ENCODE measurements around the gene MOAP1. TPM values are rescaled to one million over a fixed set of nuclear protein-coding genes. Genes with fewer than 3 reads are reported as not detected.

The MOAP1 gene
- total and polyA plus RNA-seq, 4 donors, result 7.8 to 13.2 (median 11.7) TPM

GRCh38 chr14:93133464-93133863 lies 51.2 kb downstream of the MOAP1 start:
- H3K36me3 ChIP-seq (ENCODE audit: control insufficient read depth in 4 of 4, insufficient read depth in 3 of 4, low read depth in 1 of 4, low read length in 3 of 4), result no peaks in the 10 kb centered on the region
- no peaks in the 10 kb centered on the region for H3K9me3 ChIP-seq (ENCODE audit: control insufficient read depth in 4 of 4, low read length in 3 of 4)
- DNase-seq (ENCODE audit: low spot score), result no peak
- H3K27ac ChIP-seq (ENCODE audit: low read depth in 1 of 2, low read length in 2 of 2), result peak overlapping the region in 1 of 2 donors; percentile 34
- H3K4me1 ChIP-seq (ENCODE audit: control insufficient read depth in 4 of 4, insufficient read depth in 4 of 4, low read length in 3 of 4), result peaks cover 14 to 62% (median 47%) of the 10 kb centered on the region in 4 donors
- 34% methylated on average over 8 of the region's 8 CpGs for WGBS
- H3K27me3 ChIP-seq (ENCODE audit: control insufficient read depth in 4 of 4, insufficient read depth in 4 of 4, low read length in 3 of 4), result no peaks in the 10 kb centered on the region
- H3K4me3 ChIP-seq (ENCODE audit: low read depth in 1 of 3, low read length in 3 of 3), result no peak overlapping the region
- peak; percentile 10 to 72 for TF ChIP-seq RXRA (IDR thresholded peaks at IDR 0.05)
- peak; percentile 27 for TF ChIP-seq SP1 (IDR thresholded peaks at IDR 0.05)
- peak; percentile 6 to 43 for TF ChIP-seq HNF4A (conservative IDR thresholded peaks at IDR 0.05)
- TF ChIP-seq, protein P1, sequence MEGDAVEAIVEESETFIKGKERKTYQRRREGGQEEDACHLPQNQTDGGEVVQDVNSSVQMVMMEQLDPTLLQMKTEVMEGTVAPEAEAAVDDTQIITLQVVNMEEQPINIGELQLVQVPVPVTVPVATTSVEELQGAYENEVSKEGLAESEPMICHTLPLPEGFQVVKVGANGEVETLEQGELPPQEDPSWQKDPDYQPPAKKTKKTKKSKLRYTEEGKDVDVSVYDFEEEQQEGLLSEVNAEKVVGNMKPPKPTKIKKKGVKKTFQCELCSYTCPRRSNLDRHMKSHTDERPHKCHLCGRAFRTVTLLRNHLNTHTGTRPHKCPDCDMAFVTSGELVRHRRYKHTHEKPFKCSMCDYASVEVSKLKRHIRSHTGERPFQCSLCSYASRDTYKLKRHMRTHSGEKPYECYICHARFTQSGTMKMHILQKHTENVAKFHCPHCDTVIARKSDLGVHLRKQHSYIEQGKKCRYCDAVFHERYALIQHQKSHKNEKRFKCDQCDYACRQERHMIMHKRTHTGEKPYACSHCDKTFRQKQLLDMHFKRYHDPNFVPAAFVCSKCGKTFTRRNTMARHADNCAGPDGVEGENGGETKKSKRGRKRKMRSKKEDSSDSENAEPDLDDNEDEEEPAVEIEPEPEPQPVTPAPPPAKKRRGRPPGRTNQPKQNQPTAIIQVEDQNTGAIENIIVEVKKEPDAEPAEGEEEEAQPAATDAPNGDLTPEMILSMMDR (IDR thresholded peaks at IDR 0.05; ENCODE audit: low read depth, low read length, missing input control), result no peak
- peak; percentile 33 for TF ChIP-seq YY1 (IDR thresholded peaks at IDR 0.05)
- peak in 1 of 2 donors; percentile 7 for TF ChIP-seq RAD21 (IDR thresholded peaks at IDR 0.05)
- peak; percentile 9 for TF ChIP-seq FOXA2 (IDR thresholded peaks at IDR 0.05)
- TF ChIP-seq JUND (IDR thresholded peaks at IDR 0.05), result no peak
- no peak overlapping the region for H3K9ac ChIP-seq (ENCODE audit: low read depth in 1 of 2, low read length in 2 of 2)

DNA sequence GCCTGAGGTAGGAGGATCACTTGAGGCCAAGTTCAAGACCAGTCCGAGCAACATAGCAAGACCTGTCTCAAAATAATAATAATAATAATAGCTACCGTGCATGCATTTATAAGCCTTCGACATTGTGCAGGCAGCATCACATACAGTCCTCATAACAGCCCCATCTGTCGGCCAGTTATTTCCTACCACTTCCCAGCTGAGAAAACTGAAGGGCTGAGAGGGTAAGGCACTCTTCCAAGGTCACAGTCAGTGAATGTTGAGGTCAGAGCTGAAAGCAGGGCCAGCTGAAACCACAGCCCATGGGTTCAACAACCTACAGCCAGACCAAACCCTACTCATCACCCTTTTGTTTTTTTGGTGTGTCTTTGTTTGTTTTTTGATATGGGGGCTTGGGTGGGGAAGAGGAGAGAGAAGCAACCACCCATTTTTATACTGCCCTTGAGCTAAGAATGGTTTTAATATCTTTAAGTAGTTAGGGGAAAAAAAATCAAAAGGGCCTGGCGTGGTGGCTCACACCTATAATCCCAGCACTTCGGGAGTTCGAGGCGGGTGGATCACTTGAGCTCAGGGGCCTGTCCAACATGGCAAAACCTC lies 52.1 kb downstream of the MOAP1 start:
- Histone ChIP-seq H3K9ac (ENCODE audit: low read depth in 1 of 2, low read length in 2 of 2) (no peak overlapping the region), H3K4me3 (ENCODE audit: low read depth in 1 of 3, low read length in 3 of 3) (no peak overlapping the region), H3K27me3 (ENCODE audit: control insufficient read depth in 4 of 4, insufficient read depth in 4 of 4, low read length in 3 of 4) (no peaks in the 10 kb centered on the region), H3K4me1 (ENCODE audit: control insufficient read depth in 4 of 4, insufficient read depth in 4 of 4, low read length in 3 of 4) (peaks cover 9 to 55% (median 40%) of the 10 kb centered on the region in 4 donors), H3K27ac (ENCODE audit: low read depth in 1 of 2, low read length in 2 of 2) (peak overlapping the region; percentile 53 to 68), H3K36me3 (ENCODE audit: control insufficient read depth in 4 of 4, insufficient read depth in 3 of 4, low read depth in 1 of 4, low read length in 3 of 4) (no peaks in the 10 kb centered on the region), H3K9me3 (ENCODE audit: control insufficient read depth in 4 of 4, low read length in 3 of 4) (no peaks in the 10 kb centered on the region)
- WGBS, result 49% methylated on average over 8 of the region's 8 CpGs
- TF ChIP-seq SP1 (IDR thresholded peaks at IDR 0.05) (peak; percentile 86), ZBTB33 (IDR thresholded peaks at IDR 0.05) (peak; percentile 11), JUND (IDR thresholded peaks at IDR 0.05) (peak; percentile 31 to 59), YY1 (IDR thresholded peaks at IDR 0.05) (no peak), HNF4A (conservative IDR thresholded peaks at IDR 0.05) (peak; percentile 66 to 80), TAF1 (conservative IDR thresholded peaks at IDR 0.05) (no peak), FOXA1 (IDR thresholded peaks at IDR 0.05) (no peak), EGR1 (IDR thresholded peaks at IDR 0.05; ENCODE audit: low read depth in 2 of 2) (no peak), RAD21 (IDR thresholded peaks at IDR 0.05) (peak; percentile 81 to 83), RXRA (IDR thresholded peaks at IDR 0.05) (peak; percentile 96 to 98), HNF4G (IDR thresholded peaks at IDR 0.05) (peak; percentile 43), FOXA2 (IDR thresholded peaks at IDR 0.05) (peak; percentile 37), NR2F2 (IDR thresholded peaks at IDR 0.05) (peak; percentile 96)
- TF ChIP-seq, protein P2, sequence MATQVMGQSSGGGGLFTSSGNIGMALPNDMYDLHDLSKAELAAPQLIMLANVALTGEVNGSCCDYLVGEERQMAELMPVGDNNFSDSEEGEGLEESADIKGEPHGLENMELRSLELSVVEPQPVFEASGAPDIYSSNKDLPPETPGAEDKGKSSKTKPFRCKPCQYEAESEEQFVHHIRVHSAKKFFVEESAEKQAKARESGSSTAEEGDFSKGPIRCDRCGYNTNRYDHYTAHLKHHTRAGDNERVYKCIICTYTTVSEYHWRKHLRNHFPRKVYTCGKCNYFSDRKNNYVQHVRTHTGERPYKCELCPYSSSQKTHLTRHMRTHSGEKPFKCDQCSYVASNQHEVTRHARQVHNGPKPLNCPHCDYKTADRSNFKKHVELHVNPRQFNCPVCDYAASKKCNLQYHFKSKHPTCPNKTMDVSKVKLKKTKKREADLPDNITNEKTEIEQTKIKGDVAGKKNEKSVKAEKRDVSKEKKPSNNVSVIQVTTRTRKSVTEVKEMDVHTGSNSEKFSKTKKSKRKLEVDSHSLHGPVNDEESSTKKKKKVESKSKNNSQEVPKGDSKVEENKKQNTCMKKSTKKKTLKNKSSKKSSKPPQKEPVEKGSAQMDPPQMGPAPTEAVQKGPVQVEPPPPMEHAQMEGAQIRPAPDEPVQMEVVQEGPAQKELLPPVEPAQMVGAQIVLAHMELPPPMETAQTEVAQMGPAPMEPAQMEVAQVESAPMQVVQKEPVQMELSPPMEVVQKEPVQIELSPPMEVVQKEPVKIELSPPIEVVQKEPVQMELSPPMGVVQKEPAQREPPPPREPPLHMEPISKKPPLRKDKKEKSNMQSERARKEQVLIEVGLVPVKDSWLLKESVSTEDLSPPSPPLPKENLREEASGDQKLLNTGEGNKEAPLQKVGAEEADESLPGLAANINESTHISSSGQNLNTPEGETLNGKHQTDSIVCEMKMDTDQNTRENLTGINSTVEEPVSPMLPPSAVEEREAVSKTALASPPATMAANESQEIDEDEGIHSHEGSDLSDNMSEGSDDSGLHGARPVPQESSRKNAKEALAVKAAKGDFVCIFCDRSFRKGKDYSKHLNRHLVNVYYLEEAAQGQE (IDR thresholded peaks at IDR 0.05), result peak; percentile 64
- TF ChIP-seq, protein P1 (IDR thresholded peaks at IDR 0.05; ENCODE audit: low read depth, low read length, missing input control), result peak; percentile 63
- TF ChIP-seq, protein P3, sequence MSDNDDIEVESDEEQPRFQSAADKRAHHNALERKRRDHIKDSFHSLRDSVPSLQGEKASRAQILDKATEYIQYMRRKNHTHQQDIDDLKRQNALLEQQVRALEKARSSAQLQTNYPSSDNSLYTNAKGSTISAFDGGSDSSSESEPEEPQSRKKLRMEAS (IDR thresholded peaks at IDR 0.05), result peak; percentile 40
- DNase-seq (ENCODE audit: low spot score), result peak; percentile 40

All from liver (tissue), 9 donors.